HG02981 (cell line): ENCODE results near the gene RPS6KA5.
"Not testable (repeated sequence)": the region's sequence is repeated elsewhere in the genome, so short reads cannot be mapped to it uniquely, and the experiment has no call there.

Experiments used
- ATAC-seq: cut with Tn5 transposase; IDR thresholded peaks from one replicate; pipeline ENCODE4 v1.9.1; 2021; ENCODE audit warnings: mild to moderate bottlenecking, moderate library complexity; ENCODE audit not compliant: unreplicated experiment

The RPS6KA5 gene

DNA sequence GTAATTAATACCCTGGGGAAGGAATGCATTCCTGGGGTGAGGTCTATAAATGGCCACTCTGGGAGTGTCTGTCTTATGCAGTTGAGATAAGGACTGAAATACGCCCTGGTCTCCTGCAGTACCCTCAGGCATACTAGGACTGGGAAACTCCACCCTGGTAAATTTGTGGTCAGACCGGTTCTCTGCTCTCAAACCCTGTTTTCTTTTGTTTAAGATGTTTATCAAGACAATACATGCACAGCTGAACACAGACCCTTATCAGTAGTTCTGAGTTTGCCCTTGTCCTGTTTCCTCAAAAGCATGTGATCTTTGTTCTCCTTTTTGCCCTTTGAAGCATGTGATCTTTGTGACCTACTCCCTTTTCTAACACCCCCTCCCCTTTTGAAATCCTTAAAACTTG is 106.8 kb downstream of the RPS6KA5 start:
- not testable (repeated sequence) for ATAC-seq

DNA sequence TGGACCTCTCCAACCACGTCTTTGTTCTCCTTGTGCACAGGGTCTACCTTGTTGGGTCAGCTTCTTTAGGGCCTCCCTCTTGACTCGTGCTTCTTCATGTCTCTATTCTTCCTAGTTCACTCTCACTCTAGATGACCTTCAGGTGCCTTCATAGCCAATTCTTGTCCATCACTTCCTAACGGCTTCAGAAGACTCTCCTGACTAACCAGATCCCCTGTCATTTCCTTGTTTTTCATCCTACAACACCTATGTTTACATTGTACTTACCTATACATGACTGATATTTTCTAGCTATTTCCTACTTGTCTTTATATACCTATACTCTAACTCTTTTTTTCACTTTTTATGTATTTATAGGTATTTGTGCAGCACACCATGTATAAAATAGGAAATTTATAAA is 117.1 kb downstream of the RPS6KA5 start:
- no peak for ATAC-seq

DNA sequence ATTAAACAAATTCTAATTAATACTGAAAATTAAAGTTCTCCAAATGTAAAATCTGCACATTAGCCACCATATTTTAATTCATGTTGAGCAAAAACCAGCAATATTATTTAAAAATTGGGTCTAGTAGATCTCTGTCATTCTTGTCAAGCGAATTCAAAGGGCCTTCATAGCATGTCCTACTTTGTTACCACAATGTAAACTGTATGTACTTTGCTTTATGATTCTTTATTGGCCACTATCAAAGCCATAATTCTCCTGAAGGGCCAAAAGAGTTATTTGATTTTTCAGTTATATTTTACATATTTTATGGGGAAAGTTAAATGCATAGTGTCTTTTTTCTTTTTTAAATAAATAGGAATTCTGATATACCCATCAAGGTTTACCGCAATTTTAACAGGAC is 117.9 kb downstream of the RPS6KA5 start:
- ATAC-seq = no peak

DNA sequence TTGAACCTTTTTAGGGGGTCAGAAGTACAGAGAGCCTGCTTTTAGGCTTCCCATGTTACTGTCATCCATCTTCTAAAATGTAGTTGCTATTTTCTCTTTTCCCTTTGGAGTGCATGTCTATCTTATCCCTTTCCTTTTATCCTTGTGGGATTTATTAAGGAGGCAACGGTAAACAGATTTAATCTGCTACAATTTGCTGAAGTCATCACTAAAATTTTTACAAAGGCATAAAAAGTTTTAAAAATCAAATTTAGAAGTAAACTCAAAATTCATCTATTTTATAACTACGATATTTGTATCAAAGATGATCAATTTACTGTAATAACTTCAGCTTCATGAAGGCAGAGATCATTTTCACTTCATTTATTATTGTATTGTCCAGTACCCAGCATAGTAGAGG is 118.7 kb downstream of the RPS6KA5 start:
- no peak for ATAC-seq

DNA sequence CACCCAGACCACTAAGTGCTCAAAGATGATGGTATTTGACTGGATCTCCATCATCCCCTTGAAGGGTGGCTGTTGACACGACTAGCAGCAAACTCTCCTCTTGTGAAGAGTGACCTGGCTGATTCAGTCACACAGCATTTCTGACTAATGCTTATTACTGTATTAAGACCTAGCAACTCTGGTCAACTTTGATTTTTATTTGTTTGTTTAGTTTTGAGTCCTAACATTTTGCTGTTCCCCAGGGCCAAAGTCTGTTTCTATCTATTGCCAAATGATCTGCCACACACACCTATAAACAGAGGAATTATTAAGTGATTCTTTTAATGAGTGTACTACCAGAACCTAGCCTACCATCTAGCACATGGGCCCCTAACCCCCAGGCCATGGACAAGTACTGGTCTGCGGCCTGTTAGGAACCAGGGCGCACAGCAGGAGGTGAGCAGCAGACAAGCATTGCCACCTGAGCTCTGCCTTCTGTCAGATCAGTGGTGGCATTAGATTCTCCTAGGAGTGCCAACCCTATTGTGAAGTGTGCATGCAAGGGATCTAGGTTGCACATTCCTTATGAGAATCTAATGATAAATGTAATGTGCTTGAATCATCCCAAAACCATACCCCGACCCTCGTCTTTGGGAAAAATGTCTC is 120.0 kb downstream of the RPS6KA5 start:
- ATAC-seq = no peak

DNA sequence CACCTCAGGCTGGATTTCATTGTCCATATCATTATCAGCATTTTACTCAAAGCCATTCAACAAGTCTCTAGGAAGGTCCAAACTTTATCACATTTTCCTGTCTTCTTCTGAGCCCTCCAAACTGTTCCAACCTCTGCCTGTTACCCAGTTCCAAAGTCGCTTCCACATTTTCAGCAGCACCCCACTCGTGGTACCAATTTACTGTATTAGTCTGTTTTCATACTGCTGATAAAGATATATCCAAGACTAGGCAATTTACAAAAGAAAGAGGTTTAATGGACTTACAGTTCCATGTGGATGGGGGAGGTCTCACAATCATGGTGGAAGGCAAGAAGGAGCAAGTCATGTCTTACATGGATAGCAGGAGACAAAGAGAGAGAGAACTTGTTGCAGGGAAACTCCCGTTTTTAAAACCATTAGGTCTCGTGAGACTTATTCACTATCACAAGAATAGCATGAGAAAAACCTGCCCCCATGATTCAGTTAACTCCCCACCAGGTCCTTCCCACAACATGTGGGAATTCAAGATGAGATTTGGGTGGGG is 121.1 kb downstream of the RPS6KA5 start:
- ATAC-seq = not testable (repeated sequence)

DNA sequence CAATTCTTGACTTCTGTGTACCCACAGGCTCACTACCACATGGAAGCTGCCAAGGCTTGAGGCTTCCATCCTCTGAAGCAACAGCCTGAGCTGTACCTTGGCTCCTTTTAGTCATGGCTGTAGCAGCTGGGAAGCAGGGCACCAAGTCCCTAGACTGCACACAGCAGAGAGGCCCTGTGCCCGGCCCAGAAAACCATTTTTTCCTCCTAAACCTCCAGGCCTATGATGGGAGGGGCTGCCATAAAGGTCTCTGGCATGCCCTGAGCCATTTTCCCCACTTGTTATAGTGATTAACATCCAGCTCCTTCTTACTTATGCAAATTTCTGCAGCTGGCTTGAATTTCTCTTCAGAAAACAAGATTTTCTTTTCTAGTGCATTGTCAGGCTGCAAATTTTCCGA is 121.8 kb downstream of the RPS6KA5 start:
- no peak for ATAC-seq

DNA sequence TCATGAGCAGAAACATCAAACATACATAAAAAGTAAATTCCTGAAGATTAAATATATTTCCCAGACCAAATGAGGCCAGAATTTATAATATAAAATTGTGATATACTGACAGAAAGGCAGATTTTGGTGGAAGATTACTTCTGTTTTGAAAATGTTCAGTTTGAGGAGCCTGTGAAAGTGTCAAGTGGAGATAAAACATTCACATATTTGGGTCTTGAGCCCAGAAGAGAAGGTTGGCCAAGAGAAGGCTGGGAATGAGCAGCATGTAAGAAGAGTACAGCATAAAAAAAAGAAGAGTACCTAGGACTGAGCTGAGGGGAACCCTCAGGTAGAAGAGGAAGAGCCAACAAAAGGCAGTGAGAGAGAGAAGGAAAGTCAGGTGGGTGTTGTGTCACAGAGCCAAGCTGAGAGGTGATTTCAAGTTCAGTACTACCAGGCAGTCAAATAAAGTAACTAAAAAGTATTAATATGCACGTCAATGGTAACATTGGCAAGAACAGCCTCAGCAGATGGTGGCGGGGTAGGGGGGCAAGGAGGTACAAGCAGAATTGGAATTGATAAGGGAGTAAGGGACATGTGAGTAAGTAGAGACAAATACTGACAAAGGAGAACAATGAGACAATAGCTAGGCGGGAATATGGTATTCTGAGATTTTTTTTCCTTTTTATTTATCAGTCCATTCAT is 123.5 kb downstream of the RPS6KA5 start:
- no peak for ATAC-seq

DNA sequence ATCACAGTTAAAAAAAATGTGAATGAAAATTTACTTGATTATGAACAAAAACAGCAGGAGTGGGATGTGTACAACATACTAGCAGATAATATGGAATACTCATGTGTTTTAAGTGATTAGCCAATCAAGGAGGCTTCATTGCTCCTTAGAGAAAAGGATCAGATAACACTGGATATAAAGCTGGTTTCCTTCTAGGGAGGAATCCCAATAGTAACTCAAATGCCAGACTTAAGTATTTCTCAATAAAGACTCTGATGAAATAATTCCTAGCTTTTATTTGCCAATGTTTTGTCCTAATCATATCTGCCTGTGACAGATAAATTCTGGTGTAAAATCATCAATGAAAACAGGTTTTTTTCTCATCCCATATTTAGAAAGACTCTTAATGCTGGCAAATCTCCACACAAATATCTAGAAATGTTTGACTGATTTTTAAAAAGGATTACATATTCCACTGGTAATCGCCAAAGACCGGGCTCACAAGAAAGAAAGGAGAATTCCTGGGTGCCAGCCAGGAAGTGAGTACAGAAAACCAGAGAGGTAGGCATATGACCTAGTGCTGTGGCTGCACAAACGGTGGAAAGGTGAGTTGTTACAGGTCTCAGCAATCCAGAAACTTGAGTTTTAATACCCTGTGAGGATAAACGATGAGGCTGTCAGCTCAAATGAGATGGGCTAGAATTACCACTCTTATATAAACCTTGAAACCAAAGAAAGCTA is 135.7 kb downstream of the RPS6KA5 start:
- ATAC-seq = no peak

DNA sequence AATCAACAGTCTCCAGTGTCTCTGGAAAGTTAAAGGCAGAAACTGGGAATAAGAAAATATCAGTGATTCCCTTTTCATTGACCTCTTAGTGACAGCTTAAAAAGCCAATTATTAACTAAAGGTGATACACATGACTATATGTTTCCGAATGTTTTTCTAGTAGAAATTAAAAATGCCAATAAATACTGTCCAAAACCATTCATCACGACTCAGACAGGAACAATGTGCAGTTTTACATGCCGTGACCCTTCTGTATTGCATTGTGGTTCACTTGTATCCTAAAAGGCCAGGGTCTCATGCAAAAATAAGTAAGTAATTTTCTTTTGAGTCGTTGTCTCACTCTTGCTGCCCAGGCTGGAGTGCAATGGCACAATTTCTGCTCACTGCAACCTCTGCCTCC is 138.3 kb downstream of the RPS6KA5 start:
- no peak for ATAC-seq

DNA sequence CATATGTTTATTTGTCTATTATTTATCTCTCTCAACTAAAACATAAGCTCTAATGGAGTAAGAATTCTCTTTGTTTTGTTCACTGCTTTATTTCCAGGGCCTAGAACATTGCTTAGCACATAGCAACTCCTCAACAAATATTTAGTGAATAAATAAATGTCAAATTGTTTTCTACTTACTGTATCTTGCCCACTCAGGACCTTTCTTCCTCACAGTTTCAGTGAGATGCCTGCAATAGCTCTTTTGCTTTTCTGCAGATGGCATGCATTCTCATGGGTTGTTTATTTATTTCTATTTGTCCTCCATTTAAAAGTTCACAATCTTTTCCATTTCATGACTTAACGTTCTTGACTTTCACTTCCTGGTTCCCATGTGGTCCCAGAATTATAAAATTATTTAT is 149.3 kb downstream of the RPS6KA5 start:
- no peak for ATAC-seq

DNA sequence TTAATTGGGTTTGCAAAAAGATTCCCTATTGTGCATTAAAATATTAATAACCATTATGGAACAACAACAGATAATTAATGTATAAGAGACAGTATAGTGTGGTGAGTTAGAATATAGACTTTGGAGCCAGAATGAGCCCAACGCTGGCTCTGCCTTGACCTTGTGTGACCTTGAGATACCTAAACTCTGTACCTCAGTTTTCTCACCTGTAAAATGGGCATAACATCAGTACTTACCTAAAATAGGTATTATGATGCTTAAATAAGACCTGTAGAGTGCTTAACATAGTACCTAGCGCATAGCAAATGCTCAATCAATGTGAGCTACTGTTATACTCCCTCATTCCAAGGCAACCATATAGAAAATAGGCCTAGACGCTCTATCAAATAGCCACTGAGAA is 153.3 kb downstream of the RPS6KA5 start:
- ATAC-seq = no peak

DNA sequence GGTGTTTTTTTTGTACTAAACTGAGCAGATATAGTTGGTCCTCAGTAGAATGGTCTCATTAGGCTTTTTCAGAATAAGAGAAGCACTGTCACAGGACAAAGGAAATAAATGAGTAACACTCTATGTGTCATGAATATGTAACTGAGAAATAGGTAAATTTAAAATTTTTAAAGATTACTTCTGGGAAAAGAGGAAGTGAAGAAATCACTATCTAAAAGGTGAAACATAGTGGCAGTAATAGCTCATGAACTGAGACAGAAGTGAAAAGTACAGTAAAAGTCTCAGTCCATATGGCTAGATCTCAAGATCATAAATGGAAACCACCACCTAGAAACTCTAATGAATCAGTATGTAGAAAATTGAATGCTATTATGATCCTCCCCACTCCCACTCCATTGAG is 154.9 kb downstream of the RPS6KA5 start:
- ATAC-seq = peak; percentile 83

DNA sequence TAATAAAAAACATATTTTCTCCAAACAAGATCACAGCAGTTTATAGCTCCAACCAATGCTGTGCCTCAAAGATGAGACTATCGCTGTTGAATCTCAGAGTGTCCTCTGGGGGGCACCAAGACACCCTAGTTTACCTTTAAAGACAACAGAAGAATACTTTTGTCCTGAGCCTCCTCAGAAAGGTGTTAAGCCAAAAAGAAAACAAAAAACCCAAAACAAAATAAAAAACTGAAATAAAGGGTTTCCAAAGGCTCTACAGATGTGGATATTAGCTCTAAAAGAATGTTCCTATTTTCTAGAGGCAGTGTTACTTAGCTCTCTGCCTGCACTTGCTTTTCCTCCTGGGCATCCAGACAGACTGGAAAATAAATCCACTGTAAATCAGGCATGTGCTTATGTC is 157.3 kb downstream of the RPS6KA5 start:
- no peak for ATAC-seq

DNA sequence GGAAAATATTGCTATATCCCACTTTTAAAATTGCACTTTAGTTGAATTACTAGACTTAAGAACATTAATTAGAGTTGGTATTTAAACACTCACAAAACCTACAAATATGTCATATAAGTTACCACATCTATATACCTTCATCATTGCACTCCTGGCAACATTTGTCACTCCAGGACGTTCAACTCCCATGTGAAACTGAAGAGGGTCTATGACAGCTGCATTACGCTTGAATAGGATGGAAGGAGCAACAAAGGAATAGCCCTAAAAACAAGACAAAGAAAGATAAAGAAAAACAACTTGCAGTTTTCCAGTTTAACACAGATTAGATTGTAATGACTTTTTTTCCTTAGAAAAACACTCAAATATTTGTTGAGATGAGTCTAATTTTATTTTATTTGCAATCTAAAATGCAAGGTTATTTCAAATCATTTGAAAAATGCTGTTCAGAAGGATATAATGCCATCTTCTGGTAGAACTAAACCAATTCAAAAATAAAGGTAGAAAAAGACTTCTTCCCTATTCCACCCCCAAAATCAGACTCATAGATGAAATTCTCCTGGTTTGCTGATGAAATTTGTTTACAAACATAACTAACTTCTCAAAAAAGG is 159.9 kb downstream of the RPS6KA5 start:
- no peak for ATAC-seq

DNA sequence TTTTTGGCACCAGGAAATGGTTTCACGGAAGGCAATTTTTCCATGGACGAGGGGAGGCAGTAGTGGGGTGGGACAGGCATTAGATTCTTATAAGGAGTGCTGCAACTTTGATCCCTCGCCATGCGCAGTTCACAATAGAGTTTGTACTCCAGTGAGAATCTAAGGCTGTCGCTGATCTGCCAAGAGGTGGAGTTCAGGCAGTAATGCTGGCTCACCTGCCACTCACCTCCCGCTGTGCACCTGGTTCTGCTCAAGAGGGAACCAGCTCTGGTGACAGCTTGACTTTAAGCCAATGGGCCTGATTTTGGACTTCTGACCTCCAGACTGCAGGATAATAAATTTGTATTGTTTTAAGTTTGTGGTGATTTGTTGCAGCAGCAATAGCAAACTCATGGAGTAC is 163.4 kb downstream of the RPS6KA5 start:
- no peak for ATAC-seq

DNA sequence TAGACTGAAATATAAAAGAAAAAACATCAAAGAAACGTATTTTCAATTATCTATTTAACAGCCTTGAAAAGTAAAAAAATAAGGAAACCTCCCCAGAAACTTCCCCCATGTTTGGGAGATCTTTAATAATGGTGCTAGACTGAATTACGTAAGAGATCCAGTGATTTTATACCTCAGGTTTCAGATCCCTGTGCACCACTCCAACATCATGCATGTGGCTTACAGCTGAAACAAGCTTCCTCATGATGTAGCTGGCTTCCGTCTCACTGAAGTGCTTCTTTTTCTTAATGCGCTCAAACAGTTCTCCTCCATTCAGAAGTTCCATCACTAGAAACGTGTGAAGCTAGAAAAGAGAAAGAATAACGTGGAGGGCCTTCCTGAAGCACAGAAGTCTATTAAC is 166.2 kb downstream of the RPS6KA5 start:
- no peak for ATAC-seq

DNA sequence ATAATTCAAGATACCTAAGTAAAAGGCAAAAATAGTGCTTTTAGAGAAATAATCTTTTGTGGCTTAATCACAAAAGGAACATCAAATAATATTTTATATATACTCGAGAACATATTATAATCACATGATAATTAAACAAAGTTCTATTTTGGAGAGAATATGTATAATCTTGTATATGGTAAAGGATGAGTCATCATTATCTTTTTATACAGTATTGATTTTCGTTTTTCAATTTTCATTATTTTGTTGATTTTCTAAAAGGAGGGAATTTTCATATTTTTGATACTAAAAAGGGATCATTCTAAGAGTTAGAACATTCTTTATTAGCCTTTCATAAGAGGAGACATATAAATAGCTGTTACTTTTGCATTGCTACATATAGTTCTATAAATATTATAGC is 166.9 kb downstream of the RPS6KA5 start:
- ATAC-seq = no peak

DNA sequence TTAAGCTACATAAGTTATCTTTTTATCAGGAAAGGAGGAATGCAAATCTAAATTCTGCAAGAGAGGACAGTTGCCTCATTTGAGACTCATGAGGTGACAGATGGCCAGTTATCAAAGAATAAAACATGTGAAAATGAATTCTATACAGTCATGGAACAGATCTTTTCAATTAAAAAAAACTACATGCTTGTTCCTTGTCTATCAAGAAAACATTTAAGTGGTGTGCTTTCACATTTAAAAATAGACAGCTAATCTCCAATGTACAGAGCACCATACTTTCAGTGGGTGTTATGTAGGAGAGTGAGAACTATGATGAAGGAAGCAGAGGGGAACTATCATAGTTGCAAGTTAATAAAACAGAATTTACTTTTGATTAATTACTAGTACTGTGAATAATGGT is 167.5 kb downstream of the RPS6KA5 start:
- no peak for ATAC-seq

DNA sequence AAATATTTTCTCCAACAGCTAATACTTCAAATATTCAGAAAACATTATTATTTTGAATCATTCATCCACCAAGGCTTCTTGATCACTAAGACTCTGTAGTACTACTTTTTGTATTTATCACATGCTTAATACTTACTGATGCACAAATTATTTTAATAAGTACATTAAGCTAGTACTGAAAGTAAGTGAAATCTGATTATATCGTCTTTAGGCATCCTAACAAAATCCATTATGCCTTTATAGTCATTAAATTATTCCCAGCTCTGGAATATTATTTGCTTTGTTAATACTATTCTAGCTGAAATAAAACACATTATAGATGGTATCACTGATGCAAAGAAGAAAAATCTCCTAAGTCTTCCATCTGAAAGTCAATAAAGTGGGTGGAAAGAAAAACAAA is 169.1 kb downstream of the RPS6KA5 start:
- no peak for ATAC-seq

DNA sequence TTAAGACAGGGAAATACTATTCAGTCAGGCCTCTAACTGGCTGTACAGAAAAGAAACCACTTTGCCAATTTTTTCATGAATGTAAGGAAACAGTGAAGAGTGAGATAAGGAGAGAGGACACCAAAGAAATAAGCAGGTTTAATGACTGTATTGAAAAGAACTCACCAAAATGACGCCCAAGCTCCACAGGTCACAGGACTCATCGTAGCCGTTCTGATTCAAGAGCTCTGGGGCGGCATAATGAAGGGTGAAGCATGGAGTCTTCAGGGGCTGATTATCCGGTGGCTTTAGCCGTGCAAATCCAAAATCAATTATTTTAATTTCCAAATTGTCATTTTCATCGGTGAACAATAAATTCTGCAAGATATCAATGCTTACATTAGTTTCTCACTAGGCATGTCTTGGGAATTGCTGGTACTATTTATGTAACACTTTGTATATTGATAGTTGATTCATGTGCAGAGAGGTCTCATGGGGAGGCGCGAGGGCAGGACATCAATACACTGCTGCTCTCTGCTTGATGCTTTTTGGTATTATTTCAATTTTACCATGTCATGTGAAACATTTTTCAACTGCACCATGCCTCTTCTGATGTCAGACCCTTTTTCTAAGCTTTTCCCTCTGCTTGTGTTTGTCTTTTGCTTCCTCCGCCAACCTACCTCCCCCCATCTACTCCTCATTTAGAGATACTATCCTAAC is 170.0 kb downstream of the RPS6KA5 start:
- ATAC-seq = no peak
